GM12878 (cell line): ENCODE data around the gene NRXN3. TPM values are rescaled to one million over a fixed set of nuclear protein-coding genes. Genes with fewer than 3 reads are reported as not detected.

Experiments
- ATAC-seq: fragments of 200-7000 bp; cut with Tn5 transposase; 3 replicates; pipeline ENCODE4 v1.9.1; 2020; ENCODE audit warnings: mild to moderate bottlenecking, moderate library complexity
- BruUV-seq: library from RNA; stranded (reverse); fragments of 400-500 nt; replicated peaks from 2 replicates; lab custom pipeline; 2021; lab: Mats Ljungman, UMichigan
- CTCF ChIA-PET: fragments of 300-600 bp; sonication (Branson Sonifier 250); formaldehyde crosslinking; extraction: SDS; loops from one replicate; lab custom pipeline; 2021; ENCODE audit warnings: inconsistent platforms; lab: Yijun Ruan, JAX
- POLR2A ChIA-PET: fragments of 350-600 bp; formaldehyde crosslinking; extraction: SDS; loops from one replicate; lab custom pipeline; 2021; ENCODE audit warnings: inconsistent platforms; lab: Charles Lee
- RAD21 ChIA-PET: fragments of 300-600 bp; sonication (Branson Sonifier 250); formaldehyde crosslinking; loops from one replicate; lab custom pipeline; 2023; ENCODE audit warnings: antibody characterized with exemption; ENCODE audit not compliant: unreplicated experiment; lab: Charles Lee
- SMC1A ChIA-PET: fragments of 300-600 bp; sonication (Branson Sonifier 250); formaldehyde crosslinking; loops from one replicate; lab custom pipeline; 2023; ENCODE audit not compliant: unreplicated experiment, uncharacterized antibody; lab: Charles Lee
- DNase-seq: peaks from one replicate; pipeline ENCODE4 v3.0.0-alpha.2; 2011; ENCODE audit warnings: low read depth, low spot score
- FAIRE-seq: peaks from 3 replicates; lab custom pipeline; 2011; peaks lifted over from hg19 to GRCh38; lab: Jason Lieb, UNC
- H2AFZ ChIP-seq: 2 replicates; pipeline ENCODE4 v1.6.0; 2011; ENCODE audit warnings: low read depth, low read length, control low read depth; ENCODE audit not compliant: control insufficient read depth
- H3K27ac ChIP-seq: 2 replicates; pipeline ENCODE4 v1.5.1; 2011; ENCODE audit warnings: control low read depth; ENCODE audit not compliant: control insufficient read depth, insufficient read depth
- H3K27me3 ChIP-seq, 2 experiments: replicated peaks in 1 of 2; 2 replicates each; pipeline versions ENCODE4 v1.6.0 to v1.6.1; 2011; ENCODE audit warnings: low read length in 1 of 2; ENCODE audit not compliant: control insufficient read depth in 2 of 2, insufficient read depth in 2 of 2
- H3K36me3 ChIP-seq, 2 experiments: 2 replicates each; pipeline ENCODE4 v1.5.1; 2011; ENCODE audit warnings: low read length in 1 of 2; ENCODE audit not compliant: control insufficient read depth in 2 of 2, insufficient read depth in 2 of 2
- H3K4me1 ChIP-seq: 2 replicates; pipeline ENCODE4 v1.6.1; 2011; ENCODE audit warnings: mild to moderate bottlenecking, low read length, moderate library complexity, mixed read lengths; ENCODE audit not compliant: control insufficient read depth, insufficient read depth
- H3K4me2 ChIP-seq: 2 replicates; pipeline ENCODE4 v1.6.0; 2011; ENCODE audit warnings: control low read depth; ENCODE audit not compliant: control insufficient read depth, insufficient read depth
- H3K4me3 ChIP-seq: fragments of 200-600 bp; sonication (generic); 2 replicates; pipeline ENCODE4 v1.5.1; 2016
- H3K79me2 ChIP-seq: 2 replicates; pipeline ENCODE4 v1.6.0; 2011; ENCODE audit warnings: low read length; ENCODE audit not compliant: control insufficient read depth, insufficient read depth
- H3K9ac ChIP-seq: 2 replicates; pipeline ENCODE4 v1.8.0; 2011; ENCODE audit warnings: low read length, control low read depth, mixed read lengths; ENCODE audit not compliant: control insufficient read depth, insufficient read depth
- H3K9me3 ChIP-seq: replicated peaks from 3 replicates; pipeline ENCODE4 v1.5.1; 2011; ENCODE audit warnings: mild to moderate bottlenecking, low read length; ENCODE audit not compliant: control insufficient read depth, insufficient read depth
- H4K20me1 ChIP-seq: 2 replicates; pipeline ENCODE4 v1.6.0; 2011; ENCODE audit not compliant: control insufficient read depth, insufficient read depth
- ATF2 ChIP-seq: IDR thresholded peaks from 2 replicates; pipeline ENCODE4 v1.6.1; 2012; ENCODE audit warnings: low read length, inconsistent platforms
- BRCA1 ChIP-seq: IDR thresholded peaks from 2 replicates; pipeline ENCODE4 v1.6.1; 2011; ENCODE audit warnings: low read depth, low read length, improper control_type of control experiment
- CBFB ChIP-seq: IDR thresholded peaks from 2 replicates; pipeline ENCODE4 v1.6.1; 2016; ENCODE audit warnings: antibody characterized with exemption, low read depth
- CBX5 ChIP-seq: sonication (generic); IDR thresholded peaks from 2 replicates; pipeline ENCODE4 v1.6.1; 2016; ENCODE audit warnings: low read depth, moderate library complexity, mild to moderate bottlenecking, inconsistent platforms
- E2F4 ChIP-seq: IDR thresholded peaks from 2 replicates; pipeline ENCODE4 v1.6.1; 2012; ENCODE audit warnings: low read depth, low read length, improper control_type of control experiment
- EED ChIP-seq: sonication (generic); IDR thresholded peaks from 2 replicates; pipeline ENCODE4 v1.6.1; 2016; ENCODE audit warnings: antibody characterized with exemption, low read depth
- EP300 ChIP-seq, 2 experiments: fragments of 150-350 bp in 1 of 2; IDR thresholded peaks; 2 replicates each; pipeline ENCODE4 v1.6.1; 2011 to 2012; ENCODE audit warnings: low read depth in 2 of 2, low read length in 2 of 2, borderline replicate concordance in 1 of 2, improper control_type of control experiment in 1 of 2, inconsistent platforms in 1 of 2; ENCODE audit not compliant: control insufficient read depth in 1 of 2
- FOXM1 ChIP-seq: IDR thresholded peaks from 2 replicates; pipeline ENCODE4 v1.6.1; 2012; ENCODE audit warnings: low read depth, mild to moderate bottlenecking, inconsistent platforms, low read length, moderate library complexity
- IKZF1 ChIP-seq: fragments of 450-650 bp; conservative IDR thresholded peaks from 2 replicates; pipeline ENCODE4 v1.6.1; 2017; ENCODE audit warnings: antibody characterized with exemption, mild to moderate bottlenecking
- NFXL1 ChIP-seq: fragments of 450-650 bp; IDR thresholded peaks from 2 replicates; pipeline ENCODE4 v1.6.1; 2017; ENCODE audit warnings: antibody characterized with exemption, mild to moderate bottlenecking, borderline replicate concordance
- NR2C1 ChIP-seq: fragments of 450-650 bp; IDR thresholded peaks from 2 replicates; pipeline ENCODE4 v1.6.1; 2017; ENCODE audit warnings: antibody characterized with exemption, mild to moderate bottlenecking, moderate library complexity
- NR2C2 ChIP-seq: IDR thresholded peaks from 2 replicates; pipeline ENCODE4 v1.6.1; 2011; ENCODE audit warnings: borderline replicate concordance, low read depth; ENCODE audit not compliant: control insufficient read depth, insufficient read length
- RAD51 ChIP-seq: fragments of 450-650 bp; IDR thresholded peaks from 2 replicates; pipeline ENCODE4 v1.6.1; 2016; ENCODE audit warnings: moderate library complexity, mild to moderate bottlenecking, inconsistent platforms
- SIN3A ChIP-seq: IDR thresholded peaks from 2 replicates; pipeline ENCODE4 v1.6.1; 2012; ENCODE audit warnings: low read depth, low read length, improper control_type of control experiment
- SKIL ChIP-seq: fragments of 450-650 bp; IDR thresholded peaks from 2 replicates; pipeline ENCODE4 v1.6.1; 2017; ENCODE audit warnings: mild to moderate bottlenecking, low read depth, inconsistent platforms; ENCODE audit not compliant: poor library complexity, severe bottlenecking
- SMARCA5 ChIP-seq: fragments of 450-650 bp; IDR thresholded peaks from 2 replicates; pipeline ENCODE4 v1.6.1; 2017; ENCODE audit warnings: mild to moderate bottlenecking
- SMC3 ChIP-seq: IDR thresholded peaks from 2 replicates; pipeline ENCODE4 v1.6.1; 2011; ENCODE audit warnings: low read length, improper control_type of control experiment, borderline replicate concordance
- SUZ12 ChIP-seq: fragments of 200-600 bp; sonication (generic); IDR thresholded peaks from one replicate; pipeline ENCODE4 v1.6.1; 2018; ENCODE audit warnings: antibody characterized with exemption, mild to moderate bottlenecking; ENCODE audit not compliant: unreplicated experiment
- TCF3 ChIP-seq: IDR thresholded peaks from 2 replicates; pipeline ENCODE4 v1.6.1; 2012; ENCODE audit warnings: low read depth, mild to moderate bottlenecking, low read length, borderline replicate concordance; ENCODE audit not compliant: insufficient read depth
- WGBS: methylation state at CpG from one replicate; pipeline ENCODE4 v1.1.6; 2016; ENCODE audit warnings: low lambda C conversion rate; ENCODE audit not compliant: insufficient replicate concordance, insufficient coverage; ENCODE audit errors: missing lambda C conversion rate; 5-methylcytosine and 5-hydroxymethylcytosine counted together
- in situ Hi-C: fragments of 300-500 bp; cut with MboI; formaldehyde crosslinking; loops from 9 replicates; pipeline ENCODE4 v1.14.3; 2018; ENCODE audit warnings: mixed read lengths
- intact Hi-C: fragments of 100-400 bp; cut with micrococcal nuclease; formaldehyde crosslinking; loops from one replicate; pipeline ENCODE4 v1.14.2; 2022; ENCODE audit not compliant: unreplicated experiment
- polyA plus RNA-seq, 11 experiments: library from polyadenylated mRNA; depleted of rRNA in 4 of 11; unstranded in 6 of 11; stranded (reverse) in 5 of 11; fragments of >200 nt; fragmentation: Nextera tagmentation in 4 of 11; fragmentation: Illumina TruSeq in 1 of 11; extraction: Ambion mirVana in 4 of 11; extraction: Trizol in 1 of 11; gene quantifications; 1 replicate in 1 of 11; 2 replicates in 10 of 11; pipeline versions ENCODE4 v1.2.1 to v1.2.3, GENCODE V29; 2011 to 2016; ENCODE audit warnings: inconsistent platforms in 2 of 11, missing spikeins in 2 of 11, low read depth in 1 of 11
- total RNA-seq, 4 experiments: library from RNA; depleted of rRNA in 3 of 4; stranded (reverse); fragments of >200 nt in 3 of 4; fragmentation: Illumina TruSeq in 1 of 4; extraction: Trizol in 1 of 4; gene quantifications; 2 replicates each; pipeline versions ENCODE4 v1.2.1 to v1.2.3, GENCODE V29; 2013 to 2021

NRXN3 gene
- total and polyA plus RNA-seq, 10 of the 15 experiments (the other 5 are each of a cell fraction or from before 2014, with no cell fraction given), result 0.52 to 3.3 (median 1.4) TPM

- FAIRE-seq (no peak), ATAC-seq (no peak), DNase-seq (no peak)
- WGBS, result 100% methylated on average over 1 of the region's 1 CpG
- in situ Hi-C loops, result no loop called here
- H2AFZ ChIP-seq, result no peak overlapping the region
- no peaks in the 10 kb centered on the region for H3K36me3 ChIP-seq
- H3K79me2 ChIP-seq, result no peaks in the 10 kb centered on the region
- H3K9me3 ChIP-seq, result no peaks in the 10 kb centered on the region
- no TSS peak for BruUV-seq
- ChIA-PET CTCF (no interaction called here), RAD21 (interaction anchor here (1.0 kb wide), 1 partner anchor 16 kb away, joined by 3 read pairs; no protein-coding TSS in a partner anchor), SMC1A (no interaction called here), POLR2A (no interaction called here)
- H3K4me2 ChIP-seq, result no peak overlapping the region
- H3K4me3 ChIP-seq, result no peak overlapping the region
- no peaks in the 10 kb centered on the region for H3K4me1 ChIP-seq
- intact Hi-C loops, result no loop called here
- no peak overlapping the region for H3K27ac ChIP-seq
- no peaks in the 10 kb centered on the region for H3K27me3 ChIP-seq
- no peaks in the 10 kb centered on the region for H4K20me1 ChIP-seq
- H3K9ac ChIP-seq, result no peak overlapping the region
- TF ChIP-seq CBX5 (no peak), SIN3A (no peak), E2F4 (no peak), SMC3 (no peak), SUZ12 (no peak), SMARCA5 (no peak), BRCA1 (no peak), RAD51 (no peak), NR2C1 (no peak), EED (no peak), FOXM1 (no peak), IKZF1 (no peak), NFXL1 (no peak), ATF2 (no peak), SKIL (no peak), NR2C2 (no peak), EP300 (IDR thresholded peaks at IDR 0.05; ENCODE audit: borderline replicate concordance in 1 of 2, control insufficient read depth in 1 of 2, low read depth in 2 of 2, low read length in 2 of 2) (no peak), TCF3 (no peak), CBFB (no peak)
These were observed 747.3 kb downstream of the NRXN3 start for GRCh38 chr14:78917462-78917861.
